ENCODE results near the gene HYCC1.
"Not testable (repeated sequence)": the region's sequence is repeated elsewhere in the genome, so short reads cannot be mapped to it uniquely, and the experiment has no call there.

HYCC1 gene

DNA sequence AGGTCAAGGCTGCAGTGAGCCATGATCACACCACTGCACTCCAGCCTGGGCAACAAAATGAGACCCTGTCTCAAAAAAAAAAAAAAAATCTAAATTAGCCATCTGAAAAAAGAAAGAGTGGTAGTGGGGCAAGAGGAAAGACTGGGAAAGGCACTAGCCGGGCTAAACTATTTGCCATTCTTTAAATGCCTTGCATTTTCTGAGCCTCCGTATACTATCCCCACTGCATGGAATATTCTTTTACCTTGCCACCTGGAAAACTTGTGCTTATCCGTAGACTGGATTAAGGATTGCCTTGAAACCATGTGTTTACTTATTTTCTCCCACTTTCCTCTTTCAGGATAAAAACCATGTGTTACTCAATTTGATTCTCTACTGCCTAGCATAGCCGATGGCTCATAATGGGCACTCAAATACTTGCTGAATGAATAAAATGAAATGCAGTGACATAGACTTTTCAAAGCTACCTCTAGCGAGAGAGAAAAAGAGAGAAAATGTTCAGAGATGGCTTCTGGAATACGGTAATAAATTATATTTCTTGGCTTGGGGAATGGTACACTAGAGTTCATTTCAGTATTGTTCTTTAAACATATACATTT lies 30.6 kb downstream of the HYCC1 start:
- no peak for DNase-seq

DNA sequence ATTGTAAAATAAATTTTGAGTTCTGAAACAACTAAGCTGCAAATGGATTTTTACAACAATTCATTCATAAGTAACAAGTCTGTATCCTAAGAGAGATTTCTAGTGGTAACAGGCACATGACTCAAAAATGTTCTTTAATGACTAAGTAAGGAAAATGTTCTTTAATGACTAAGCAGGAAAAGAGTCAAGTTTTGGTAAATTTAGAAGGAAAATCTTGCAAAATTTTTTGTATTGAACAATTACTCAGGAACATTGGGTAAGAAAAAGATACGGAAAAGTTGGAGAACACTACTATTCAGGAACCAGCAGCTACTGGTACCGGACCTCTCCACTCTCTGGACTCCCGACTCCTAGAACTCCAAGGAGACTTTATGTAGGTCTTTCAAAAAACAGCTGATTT lies 33.5 kb downstream of the HYCC1 start:
- no peak for DNase-seq

DNA sequence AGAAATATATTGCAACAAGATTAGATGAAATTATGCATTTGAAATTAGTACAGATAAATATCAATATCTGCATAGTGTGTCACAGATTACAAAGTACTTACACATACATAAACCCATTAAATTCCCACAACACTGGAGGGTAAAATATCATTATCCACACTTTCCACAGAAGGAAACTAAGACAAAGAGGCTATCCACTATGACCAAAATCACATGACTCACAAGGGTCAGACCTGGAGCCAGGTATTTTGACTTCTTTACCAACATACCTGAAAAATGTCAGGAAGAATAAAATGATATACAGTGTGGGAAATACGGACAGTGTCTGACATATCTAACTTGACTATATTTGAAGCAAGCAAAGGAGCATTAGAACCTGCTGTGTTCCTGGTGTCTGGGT lies 34.1 kb downstream of the HYCC1 start:
- DNase-seq: no peak

DNA sequence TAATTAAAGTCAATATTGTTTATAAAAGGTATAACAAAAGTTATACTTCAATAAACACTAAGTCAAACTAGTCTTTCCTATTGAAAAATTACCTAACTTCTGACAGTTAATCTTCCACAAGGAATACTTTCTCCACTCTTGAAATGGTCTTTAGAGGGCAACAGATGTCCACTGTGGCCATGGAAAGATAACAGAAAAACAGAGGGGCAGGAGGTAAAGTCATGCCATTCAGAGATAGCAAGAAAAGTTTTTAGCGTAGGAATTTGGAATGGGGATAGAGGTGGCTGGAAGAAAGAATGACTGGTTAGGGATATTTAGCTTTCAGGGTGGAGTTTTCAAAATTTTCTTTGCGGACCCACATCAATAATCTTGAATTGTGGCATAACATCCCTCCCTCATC lies 34.7 kb downstream of the HYCC1 start:
- no peak for DNase-seq

DNA sequence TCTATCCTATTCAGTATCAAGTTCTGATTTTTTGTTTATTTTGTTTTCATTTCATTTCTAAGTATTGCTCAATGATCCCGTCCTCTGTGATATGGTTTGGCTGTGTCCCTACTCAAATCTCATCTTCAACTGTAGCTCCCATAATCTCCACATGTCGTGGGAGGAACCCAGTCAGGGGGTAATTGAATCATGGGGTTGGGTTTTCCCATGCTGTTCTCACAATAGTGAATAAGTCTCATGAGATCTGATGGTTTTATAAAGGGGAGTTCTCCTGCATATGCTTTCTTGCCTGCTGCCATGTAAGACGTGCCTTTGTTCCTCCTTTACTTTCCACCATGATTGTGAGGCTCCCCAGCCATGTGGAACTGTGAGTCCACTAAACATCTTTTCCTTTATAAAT lies 39.3 kb downstream of the HYCC1 start:
- not testable (repeated sequence) for DNase-seq

DNA sequence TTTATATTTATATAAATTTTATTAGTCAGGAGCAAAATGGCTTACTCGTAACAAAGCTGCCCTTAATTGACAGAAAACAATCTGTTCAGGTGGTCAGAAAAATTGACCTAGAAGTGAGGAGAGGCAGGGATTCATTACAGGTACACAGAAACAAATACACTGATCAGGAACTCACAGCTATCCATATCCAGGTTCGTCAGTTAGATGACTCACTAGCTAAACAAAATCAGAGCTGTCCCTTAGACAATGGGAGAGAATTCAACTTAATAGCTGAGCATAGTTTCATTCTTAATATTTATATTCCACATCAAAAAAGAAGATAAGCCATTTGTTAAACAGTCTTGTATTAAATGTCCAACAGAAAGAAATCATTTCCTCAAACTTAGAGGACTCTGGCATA lies 41.7 kb downstream of the HYCC1 start:
- DNase-seq: no peak

DNA sequence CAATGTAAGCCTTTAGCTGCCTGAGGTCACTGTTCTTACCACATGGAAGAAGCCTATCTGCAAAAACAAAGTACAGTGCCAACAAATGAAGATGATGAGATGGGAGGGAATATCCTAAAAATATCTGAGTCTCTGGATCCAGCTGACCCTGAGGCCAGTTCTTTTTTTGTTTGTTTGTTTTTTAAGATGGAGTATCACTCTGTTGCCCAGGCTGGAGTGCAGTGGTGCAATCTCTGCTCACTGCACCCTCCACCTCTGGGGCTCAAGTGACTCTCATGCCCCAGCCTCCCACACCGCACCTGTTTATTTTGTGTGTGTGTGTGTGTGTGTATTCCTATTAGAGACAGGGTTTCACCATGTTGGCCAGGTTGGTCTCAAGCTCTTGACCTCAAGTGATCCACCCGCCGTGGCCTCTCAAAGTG lies 44.9 kb downstream of the HYCC1 start:
- DNase-seq: no peak
